Stimulated activated CD4-positive, alpha-beta T cell treated with anti-CD3 and anti-CD28 coated beads, Interleukin-15, amount 100 ng/mL, for 1 hour (primary cell): ENCODE results near the gene HOXC5.
"Not testable (repeated sequence)": the region's sequence is repeated elsewhere in the genome, so short reads cannot be mapped to it uniquely, and the experiment has no call there.

Experiments
- DNase-seq, 2 donors: peaks; one replicate each; pipeline ENCODE4 v3.0.0-alpha.2; 2020; ENCODE audit warnings: low read depth in 1 of 2, low spot score in 1 of 2

Gene HOXC5

GRCh38 chr12:54060174-54060974 is 27.5 kb downstream of the HOXC5 start:
- DNase-seq = no peak

DNA sequence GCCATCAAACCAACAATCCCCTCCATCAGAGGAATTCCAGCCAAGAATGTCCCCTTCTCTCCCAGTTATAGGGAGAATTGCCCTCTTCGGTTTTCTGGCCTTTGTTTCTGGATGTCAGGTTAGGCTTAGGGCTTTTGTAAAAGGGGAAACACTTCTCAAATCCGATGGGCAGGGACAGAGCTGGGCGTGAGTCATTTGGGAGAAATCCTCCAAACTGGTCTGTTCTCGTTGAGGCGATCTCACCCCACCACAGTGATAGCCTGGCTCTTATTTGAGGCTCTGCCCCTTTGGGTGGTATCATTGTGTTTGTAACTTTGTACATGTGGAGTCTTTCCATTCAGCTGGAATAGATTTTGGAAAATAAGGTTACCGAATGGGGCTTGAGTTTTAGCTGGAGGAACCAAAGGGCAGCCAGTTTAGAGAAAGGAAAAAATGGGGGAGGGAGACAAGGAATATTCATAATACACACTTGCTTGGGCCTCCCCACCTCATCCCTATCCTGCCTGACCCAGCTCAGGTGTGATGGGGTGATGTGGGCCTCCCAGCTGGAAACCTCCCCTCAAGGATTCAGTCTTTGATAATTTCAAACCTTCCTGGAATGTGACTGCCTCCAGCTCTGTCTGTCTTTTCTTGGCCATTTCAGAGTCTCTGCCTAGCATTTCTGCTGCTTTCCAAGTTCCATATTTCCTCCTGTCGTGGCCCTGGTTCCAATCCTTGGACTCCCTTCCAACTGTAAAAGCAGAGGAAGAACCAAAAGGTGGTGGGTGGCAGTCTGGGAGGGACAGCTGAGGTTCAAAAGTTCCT is 28.3 kb downstream of the HOXC5 start:
- DNase-seq = no peak

DNA sequence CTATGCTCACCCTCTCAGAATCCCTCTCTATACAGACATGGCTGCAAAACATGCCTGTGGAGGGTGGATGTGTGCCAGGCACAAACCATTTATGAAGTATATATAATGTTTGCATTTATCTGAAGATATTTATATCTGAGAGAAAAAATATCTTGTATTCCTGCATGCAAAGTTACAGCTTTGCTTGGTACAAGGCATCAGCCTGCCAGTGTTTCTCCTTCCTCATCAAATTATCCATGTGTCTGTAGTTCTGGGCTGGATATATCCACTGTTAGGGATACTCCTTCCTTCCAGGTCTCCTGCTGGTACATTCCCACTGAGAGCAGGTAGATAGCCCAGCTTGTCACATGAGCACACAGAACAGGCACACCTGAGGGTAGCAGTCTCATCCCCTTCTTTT is 32.8 kb downstream of the HOXC5 start:
- DNase-seq = no peak

GRCh38 chr12:54066408-54066807 is 33.6 kb downstream of the HOXC5 start:
- DNase-seq = no peak

DNA sequence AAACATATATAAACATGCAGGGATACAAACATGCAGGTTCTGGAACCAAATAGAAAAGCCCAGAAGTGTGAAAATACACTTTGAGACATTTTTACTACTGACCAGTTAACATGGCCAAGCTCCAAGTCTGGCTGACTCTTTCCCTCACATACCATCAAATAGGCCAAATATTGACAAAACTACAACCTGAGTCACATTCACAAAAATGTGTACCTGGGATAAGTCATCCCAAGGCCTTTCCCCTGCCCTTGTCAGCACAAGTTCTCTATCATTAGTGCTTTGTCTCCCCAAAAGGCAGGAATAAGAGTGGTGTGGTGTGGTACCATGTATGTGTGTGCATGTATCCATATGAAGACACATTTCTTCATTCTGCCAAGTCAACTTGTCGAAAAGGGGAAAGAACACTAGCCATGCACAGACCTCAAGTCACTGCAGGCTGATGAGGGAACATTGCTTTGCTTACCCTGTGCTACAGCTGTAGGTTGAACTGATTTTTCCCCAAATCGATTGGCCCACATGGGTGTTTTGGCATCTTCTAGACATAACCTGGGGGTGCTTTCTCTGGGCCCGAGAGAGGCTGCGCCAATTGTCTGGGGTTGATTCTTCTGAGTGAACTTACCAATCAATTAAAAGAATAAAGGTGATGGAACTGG is 35.7 kb downstream of the HOXC5 start:
- DNase-seq = no peak

DNA sequence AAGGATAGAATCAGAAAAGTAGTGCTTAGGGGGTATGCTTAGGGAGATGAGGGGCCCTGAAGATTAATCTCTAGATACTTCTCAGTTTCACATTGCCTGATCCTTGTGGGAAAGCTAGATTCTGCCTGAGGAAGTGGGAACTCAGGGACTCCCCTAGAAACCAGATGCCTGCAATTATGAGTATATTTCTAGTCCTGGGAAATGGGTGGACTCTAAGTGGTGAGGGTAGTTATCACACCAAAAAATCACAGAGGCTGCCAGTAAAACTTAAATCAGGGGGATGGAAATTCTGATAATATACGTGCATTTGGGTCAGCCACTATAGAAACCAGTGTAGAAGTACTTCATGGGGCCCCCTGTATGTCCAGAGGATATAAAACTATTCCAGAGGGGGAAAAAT is 39.1 kb downstream of the HOXC5 start:
- no peak for DNase-seq

DNA sequence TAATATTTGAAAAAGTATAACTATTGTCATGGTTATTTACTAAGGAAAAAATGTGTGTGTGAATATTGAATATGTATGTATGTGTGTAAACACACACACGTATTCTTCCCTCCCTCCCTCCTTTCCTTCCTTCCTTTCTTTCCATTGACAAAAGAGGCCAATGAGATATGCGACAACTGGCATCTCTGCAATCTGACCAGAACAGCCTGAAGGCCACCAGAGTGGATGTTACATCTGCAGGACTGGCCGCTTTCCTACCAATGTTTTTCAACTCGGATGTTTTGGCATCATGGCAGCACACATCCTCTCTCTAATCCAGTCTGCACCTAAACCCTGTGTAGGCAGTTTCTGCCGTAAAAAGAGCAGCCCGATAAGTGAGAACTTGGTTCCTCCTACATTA is 41.5 kb downstream of the HOXC5 start:
- no peak for DNase-seq

GRCh38 chr12:54075409-54075808 is 42.6 kb downstream of the HOXC5 start:
- no peak for DNase-seq

DNA sequence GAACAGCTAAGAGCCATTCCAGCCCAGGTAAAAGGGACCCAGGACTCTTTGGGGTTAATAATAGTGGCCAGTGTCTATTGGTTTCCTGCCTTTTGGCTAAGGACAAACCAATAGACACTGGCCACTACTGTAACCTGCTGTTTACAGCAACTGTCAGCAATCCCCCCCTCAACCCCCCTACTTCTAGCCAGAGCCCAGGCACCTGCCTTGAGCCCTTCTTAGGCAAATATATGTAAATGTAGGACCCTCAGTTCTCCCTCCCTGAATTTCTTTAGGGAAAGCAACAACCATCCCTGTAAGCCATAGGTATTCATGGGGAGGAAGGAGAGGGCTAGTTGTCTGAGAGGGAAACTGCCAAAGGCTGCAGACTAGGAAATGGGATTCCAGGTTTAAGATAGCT is 43.1 kb downstream of the HOXC5 start:
- DNase-seq = no peak

GRCh38 chr12:54077843-54078242 is 45.0 kb downstream of the HOXC5 start:
- not testable (repeated sequence) for DNase-seq

DNA sequence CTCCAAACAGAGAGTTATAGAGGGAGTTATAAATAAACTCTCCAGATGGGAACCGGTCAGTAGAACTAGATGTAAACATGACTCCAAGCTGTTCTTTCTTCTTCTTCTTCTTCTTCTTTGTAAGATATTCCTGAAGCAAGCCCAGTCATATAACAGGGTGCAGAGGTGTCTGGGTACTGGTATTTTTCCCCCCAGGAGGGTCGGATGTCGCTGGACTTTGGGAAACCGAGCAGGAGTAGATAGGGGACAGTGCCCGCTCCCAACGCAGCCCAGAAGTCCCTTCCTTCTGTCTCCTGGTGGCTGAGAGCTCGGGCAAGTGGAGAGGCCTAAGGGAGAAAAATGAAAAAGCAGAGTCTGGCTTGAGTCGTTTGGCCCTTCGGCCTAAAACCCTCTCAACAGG is 46.3 kb downstream of the HOXC5 start:
- not testable (repeated sequence) for DNase-seq

- not testable (repeated sequence) for DNase-seq
Measured at GRCh38 chr12:54080008-54080924, 47.4 kb downstream of the HOXC5 start.

DNA sequence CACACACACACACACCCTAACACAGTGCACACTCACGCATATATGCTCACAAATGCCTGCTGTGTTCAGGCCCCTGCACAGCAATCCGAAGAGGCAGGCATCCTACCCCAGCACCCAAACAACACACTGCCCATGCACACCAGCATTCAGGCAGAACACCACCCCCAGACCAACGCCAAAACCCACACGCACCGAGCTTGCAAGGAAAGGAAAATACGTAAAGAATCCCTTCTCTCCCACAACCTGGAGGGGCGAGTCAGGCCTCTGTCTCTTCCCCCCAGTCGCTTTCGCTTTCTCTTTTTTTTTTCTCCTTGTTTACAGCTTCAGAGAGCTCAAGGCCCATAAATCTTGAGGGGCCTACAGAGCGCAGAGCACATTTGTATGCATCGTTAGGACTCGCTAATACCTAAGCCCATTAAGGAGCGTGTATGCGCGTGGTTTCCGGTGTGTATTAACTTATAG is 48.2 kb downstream of the HOXC5 start:
- DNase-seq = not testable (repeated sequence)

- DNase-seq = not testable (repeated sequence)
Measured at GRCh38 chr12:54081581-54082396, 48.9 kb downstream of the HOXC5 start.

- peak in 1 of 2 donors; percentile 21 for DNase-seq
Measured at GRCh38 chr12:54082397-54082892, 49.6 kb downstream of the HOXC5 start.
